Left ventricle myocardium superior (tissue), 1 donor: ENCODE results near the gene TEPSIN. TPM values are rescaled to one million over a fixed set of nuclear protein-coding genes. Genes with fewer than 3 reads are reported as not detected.

ENCODE experiments used
- ATAC-seq: fragments of 200-7000 bp; cut with Tn5 transposase; one replicate; pipeline ENCODE4 v1.9.1; 2020; ENCODE audit warnings: mild to moderate bottlenecking, moderate library complexity
- DNase-seq: peaks from one replicate; pipeline ENCODE4 v3.0.0-alpha.2; 2020
- intact Hi-C: fragments of 100-400 bp; cut with micrococcal nuclease; formaldehyde crosslinking; loops from one replicate; pipeline ENCODE4 v1.11.0; 2022
- total RNA-seq: library from RNA; stranded (reverse); fragmentation: NEBNext Ultra II Directional; extraction: Animal tissue kit (Norgen Biotek cat#: 25700); gene quantifications from one replicate; pipeline ENCODE4 v1.2.1, GENCODE V29; 2021
- donor health status: DM: no; HTN: yes; CAD: no; lungs with severe emphysema.

The TEPSIN gene
- total RNA-seq, 1 donor from 2014 or later: 13.8 TPM

DNA sequence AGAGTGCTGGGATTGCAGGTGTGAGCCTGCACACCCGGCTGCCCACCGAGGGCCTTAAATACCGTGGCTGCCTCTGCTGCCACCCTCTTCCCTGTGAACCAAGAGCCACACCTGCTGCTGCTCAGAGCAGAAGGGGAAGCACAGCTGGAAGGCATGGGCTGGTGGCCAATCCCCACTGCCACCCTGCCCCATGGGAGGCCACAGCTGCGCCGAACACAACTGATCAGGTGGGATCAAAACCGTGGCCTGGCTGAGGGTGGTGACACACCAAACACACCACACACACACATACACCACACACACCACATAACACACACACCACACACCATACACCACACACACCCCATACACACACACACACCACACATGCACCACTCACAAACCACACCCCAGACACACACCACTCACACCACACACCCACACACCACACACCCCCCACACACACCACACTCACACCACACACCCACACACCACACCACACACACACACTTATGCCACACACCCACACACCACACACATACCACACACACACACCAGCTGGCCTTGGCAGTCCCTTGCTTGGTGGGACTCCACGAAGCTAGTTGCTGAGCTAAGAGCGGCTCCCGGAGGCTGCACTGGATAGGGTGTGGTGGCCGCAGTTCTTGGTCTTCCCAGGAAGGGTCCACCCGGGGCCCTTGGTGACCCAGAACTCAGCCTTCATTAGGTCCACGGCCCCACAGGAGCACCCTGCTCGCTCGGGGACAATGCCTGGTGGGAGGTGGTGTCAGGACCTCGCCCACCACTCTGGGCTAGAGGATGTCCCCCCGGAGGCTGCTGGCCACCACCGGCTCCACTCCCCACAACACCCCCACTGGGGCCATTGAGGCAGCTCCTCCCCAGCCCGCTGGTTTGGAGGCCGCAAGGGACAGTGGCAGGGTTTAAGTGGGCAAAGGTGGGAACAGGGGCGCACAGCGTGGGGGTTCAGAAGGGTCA, 31.0 kb downstream of the TEPSIN start:
- DNase-seq (no peak), ATAC-seq (no peak)
- intact Hi-C loops: no loop called here

GRCh38 chr17:81206657-81207056, 32.2 kb downstream of the TEPSIN start:
- DNase-seq (no peak), ATAC-seq (no peak)
- intact Hi-C loops: no loop called here

- intact Hi-C loops: no loop called here
- no peak for DNase-seq
- ATAC-seq: no peak
These were observed 32.7 kb downstream of the TEPSIN start for GRCh38 chr17:81206166-81206565.

GRCh38 chr17:81204578-81204977, 34.3 kb downstream of the TEPSIN start:
- DNase-seq (no peak), ATAC-seq (no peak)
- intact Hi-C loops: no loop called here

DNA sequence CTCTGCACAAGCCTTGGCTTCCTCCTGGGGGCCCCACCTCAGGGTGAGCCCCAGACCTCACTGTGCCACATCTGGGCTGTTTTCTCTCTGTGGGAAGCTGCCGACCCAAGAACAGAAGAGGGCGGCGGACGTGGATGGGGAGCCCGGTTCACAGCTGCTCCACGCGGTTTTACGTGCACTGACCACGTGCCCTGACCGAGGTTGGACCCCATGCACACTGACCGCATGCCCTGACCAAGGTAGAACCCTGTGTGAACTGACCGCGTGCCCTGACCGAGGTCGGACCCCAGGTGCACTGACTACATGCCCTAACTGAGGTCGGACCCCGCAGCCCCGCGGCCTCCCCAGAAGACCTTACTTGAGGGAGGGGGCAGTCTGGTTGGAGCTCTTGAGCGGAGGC, 35.7 kb downstream of the TEPSIN start:
- DNase-seq (no peak), ATAC-seq (no peak)
- intact Hi-C loops: no loop called here

DNA sequence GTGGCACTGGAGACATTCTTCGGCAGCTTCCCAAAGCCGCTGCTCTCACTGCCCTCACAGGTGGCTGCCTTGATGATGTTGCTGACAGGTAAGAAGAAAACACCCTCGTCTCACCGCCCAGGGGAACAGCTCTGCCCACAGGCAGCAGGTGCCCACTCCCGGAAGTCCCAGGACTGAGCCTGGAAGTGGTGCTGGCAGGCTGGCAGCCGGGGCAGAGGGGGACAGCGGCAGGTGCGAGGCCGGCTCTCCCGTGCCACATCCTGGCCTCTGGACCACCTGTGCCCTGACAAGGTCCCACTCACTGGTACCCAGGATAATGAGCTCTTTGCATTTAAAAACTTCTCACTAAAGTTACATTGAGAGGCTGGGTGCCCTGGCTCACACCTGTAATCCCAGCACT, 36.5 kb downstream of the TEPSIN start:
- intact Hi-C loops: no loop called here
- DNase-seq: no peak
- ATAC-seq: no peak

GRCh38 chr17:81200695-81201580, 37.9 kb downstream of the TEPSIN start:
- intact Hi-C loops: no loop called here
- peak; percentile 65 for ATAC-seq
- DNase-seq: no peak

GRCh38 chr17:81200201-81200600, 38.7 kb downstream of the TEPSIN start:
- no peak for DNase-seq
- no peak for ATAC-seq
- intact Hi-C loops: no loop called here

DNA sequence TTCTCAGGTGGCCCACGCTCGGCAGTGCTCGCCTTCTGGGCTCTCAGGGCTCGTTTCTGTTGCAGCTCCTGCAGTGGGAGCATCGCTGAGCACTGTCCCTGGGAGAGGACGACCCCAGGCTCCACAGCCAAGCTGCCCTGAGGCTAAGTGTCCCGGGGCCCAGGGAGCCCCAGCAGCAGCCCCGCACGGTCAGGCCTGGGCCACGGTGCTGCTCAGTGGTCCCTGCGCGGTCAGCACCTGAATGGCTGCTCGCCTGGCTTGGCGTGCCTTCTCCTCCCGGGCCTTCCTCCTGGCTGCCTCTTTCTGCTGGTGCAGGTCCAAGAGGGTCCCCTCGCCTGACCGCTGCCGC, 39.4 kb downstream of the TEPSIN start:
- DNase-seq: no peak
- intact Hi-C loops: no loop called here
- no peak for ATAC-seq

DNA sequence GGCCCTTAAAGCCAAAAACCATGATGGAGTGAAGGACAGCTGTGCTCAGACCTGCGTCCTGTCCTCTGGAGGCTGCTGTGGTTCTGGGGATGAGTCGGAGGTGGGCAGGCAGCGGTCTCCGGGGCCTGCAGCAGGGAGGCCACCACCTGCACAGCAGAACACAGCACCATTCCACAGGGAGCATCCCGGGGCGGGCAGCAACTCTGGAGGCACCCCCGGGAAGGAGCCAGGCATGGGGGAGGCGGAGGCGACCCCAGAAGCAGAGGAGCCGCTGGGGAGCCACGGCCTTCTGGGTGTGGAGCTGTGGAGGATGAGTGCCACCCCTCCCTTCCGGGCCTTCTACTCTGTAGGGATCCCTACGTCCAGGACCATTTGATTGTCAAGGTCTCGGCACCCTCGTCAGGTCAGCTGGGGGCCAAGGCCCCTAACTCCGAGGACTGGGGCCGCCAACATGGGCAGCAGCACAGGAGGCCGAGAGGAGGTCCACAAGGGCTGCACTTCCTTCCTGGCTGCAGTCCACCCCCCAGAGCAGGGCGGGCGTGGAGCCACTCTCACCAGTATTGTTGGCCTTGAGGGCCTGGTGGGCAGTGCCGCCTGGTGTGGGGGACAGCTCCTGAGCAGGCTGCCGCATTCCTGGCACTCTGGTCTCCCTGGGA, 39.9 kb downstream of the TEPSIN start:
- intact Hi-C loops: no loop called here
- ATAC-seq (no peak), DNase-seq (no peak)

DNA sequence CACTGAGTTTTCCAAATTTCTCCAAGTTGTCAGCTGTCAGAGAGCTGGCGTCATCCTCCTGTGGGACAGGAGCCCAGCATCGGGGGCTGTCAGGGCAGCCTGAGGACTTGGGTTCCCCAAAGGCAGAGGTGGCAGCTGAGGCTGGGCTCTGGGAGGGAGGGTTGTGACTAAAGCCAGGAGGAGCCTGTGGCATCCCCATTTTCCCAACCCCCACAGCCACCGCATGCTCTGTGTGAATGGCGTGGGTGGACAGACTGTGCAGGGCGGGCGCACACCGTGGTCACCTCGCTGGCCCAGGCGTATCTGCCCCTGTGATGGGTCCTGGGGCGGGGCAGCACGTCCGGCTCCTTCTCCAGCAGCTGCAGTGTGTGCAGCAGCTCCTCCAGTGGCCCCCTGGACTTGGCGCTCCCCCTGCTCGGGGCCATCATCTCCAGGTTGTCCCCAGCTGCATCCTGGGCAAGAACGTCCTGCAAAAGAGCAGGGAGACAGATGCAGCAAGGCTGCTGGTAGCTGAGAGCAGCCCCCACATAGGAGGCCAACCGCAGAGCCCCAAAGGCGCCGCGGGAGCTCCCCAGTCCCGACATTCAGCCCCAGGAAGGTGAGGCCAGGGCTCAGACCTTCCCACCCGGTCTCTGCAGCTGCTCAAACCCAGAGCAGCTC, 40.9 kb downstream of the TEPSIN start:
- ATAC-seq: no peak
- intact Hi-C loops: no loop called here
- DNase-seq: no peak

- intact Hi-C loops: no loop called here
- DNase-seq (no peak), ATAC-seq (no peak)
These were observed 41.5 kb downstream of the TEPSIN start for GRCh38 chr17:81197409-81197795.

GRCh38 chr17:81196505-81197408, 42.1 kb downstream of the TEPSIN start:
- DNase-seq (no peak), ATAC-seq (no peak)
- intact Hi-C loops: no loop called here

GRCh38 chr17:81195941-81196495, 42.8 kb downstream of the TEPSIN start:
- no peak for DNase-seq
- ATAC-seq: no peak

GRCh38 chr17:81194941-81195901, 43.6 kb downstream of the TEPSIN start:
- DNase-seq: peak; percentile 88
- ATAC-seq: peak; percentile 92
- intact Hi-C loops: no loop called here

More at GRCh38 chr17:81195941-81196495, 42.8 kb downstream of the TEPSIN start:
- intact Hi-C loops: no loop called here

DNA sequence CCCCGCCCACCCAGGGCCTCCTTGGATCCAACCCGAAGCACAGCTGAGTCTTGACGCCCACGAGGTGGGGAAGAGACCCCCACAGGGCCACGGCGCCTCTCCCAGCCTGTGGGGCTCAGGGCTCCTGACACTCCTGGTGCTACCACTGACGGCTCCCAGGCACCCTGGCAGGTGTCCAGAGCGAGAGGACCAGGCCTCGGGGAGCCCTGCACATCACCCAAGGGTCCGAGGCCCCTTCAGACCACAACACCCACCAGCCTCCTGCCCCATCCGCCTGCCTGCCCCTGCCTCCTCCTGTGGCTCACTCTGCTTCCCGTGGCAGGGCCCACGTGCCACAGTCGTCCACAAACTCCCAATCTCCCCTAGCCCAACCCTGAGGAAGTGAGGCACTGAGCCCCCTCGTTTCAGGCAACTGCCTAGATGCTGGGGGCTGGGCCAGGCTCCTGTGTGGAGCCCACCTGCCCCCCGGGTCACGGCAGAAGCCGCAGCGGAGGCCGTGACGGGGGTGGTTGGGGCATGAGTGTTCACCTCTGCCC, 44.6 kb downstream of the TEPSIN start:
- intact Hi-C loops: no loop called here
- no peak for ATAC-seq
- no peak for DNase-seq
